ENCODE measurements around the gene MDM1. TPM values are rescaled to one million over a fixed set of nuclear protein-coding genes. Genes with fewer than 3 reads are reported as not detected.

MDM1 gene
- total and polyA plus RNA-seq, 2 experiments from 2014 or later = 13.6 to 18.9 TPM

DNA sequence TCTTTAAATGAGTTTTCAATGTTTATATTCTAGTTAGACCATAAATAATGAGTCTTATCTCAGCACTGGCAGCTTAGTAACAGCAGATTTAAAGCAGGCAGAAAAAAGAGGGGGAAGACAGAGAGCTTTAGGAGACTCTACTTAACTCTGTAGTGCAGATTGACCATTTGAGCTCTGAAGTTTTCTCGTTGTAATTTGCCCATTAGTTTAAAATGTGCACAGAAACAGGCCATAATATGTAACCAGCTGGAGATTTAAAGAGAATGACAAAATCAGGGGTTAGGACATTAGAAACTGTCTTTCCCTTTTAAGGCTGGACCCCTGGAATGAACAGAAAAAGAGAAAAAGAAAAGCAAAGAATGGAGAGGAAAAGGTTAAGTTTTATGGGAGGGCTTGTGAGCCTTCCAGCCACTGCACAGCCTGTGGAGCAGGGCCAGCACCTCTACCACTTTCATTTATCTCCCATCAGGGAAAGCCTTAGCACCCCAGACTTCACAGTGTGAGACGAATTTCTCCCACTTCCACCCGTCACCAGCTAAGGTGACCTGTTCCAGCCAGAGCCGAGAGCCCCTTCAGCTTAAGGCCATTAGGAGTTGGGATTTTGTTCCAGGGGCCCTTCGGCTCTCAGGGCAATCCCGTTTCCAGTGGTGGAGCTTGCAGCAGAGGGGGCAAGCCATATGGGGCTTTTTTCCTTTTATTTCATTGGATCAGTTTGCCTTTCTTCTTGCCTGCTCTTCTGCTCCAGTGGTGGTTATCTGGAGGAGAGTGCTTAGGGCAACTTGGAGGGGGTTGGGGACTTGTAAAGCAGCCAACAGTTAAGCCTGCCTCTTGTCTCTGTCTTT, 86.8 kb downstream of the MDM1 start:
- DNase-seq (ENCODE audit: low spot score) (no peak), ATAC-seq (no peak)
- H3K36me3 Mint-ChIP-seq (ENCODE audit: low read depth) = peaks cover 5% of the 10 kb centered on the region; the same call in 2 of the 3 replicates
- no peak overlapping the region for H3K4me3 Mint-ChIP-seq
- TF ChIP-seq CREB1 (CRISPR knock-in tag; IDR thresholded peaks at IDR 0.05; ENCODE audit: low read depth) = no peak
- no peak for TF ChIP-seq ZNF114 (CRISPR knock-in tag; IDR thresholded peaks at IDR 0.05)
- TF ChIP-seq, protein P1, sequence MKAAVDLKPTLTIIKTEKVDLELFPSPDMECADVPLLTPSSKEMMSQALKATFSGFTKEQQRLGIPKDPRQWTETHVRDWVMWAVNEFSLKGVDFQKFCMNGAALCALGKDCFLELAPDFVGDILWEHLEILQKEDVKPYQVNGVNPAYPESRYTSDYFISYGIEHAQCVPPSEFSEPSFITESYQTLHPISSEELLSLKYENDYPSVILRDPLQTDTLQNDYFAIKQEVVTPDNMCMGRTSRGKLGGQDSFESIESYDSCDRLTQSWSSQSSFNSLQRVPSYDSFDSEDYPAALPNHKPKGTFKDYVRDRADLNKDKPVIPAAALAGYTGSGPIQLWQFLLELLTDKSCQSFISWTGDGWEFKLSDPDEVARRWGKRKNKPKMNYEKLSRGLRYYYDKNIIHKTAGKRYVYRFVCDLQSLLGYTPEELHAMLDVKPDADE (IDR thresholded peaks at IDR 0.05) = no peak
- no peak for TF ChIP-seq STAT1 (IDR thresholded peaks at IDR 0.05; ENCODE audit: unreplicated experiment)
- no peak for TF ChIP-seq JUNB (IDR thresholded peaks at IDR 0.05; ENCODE audit: unreplicated experiment)
- TF ChIP-seq, protein P2, sequence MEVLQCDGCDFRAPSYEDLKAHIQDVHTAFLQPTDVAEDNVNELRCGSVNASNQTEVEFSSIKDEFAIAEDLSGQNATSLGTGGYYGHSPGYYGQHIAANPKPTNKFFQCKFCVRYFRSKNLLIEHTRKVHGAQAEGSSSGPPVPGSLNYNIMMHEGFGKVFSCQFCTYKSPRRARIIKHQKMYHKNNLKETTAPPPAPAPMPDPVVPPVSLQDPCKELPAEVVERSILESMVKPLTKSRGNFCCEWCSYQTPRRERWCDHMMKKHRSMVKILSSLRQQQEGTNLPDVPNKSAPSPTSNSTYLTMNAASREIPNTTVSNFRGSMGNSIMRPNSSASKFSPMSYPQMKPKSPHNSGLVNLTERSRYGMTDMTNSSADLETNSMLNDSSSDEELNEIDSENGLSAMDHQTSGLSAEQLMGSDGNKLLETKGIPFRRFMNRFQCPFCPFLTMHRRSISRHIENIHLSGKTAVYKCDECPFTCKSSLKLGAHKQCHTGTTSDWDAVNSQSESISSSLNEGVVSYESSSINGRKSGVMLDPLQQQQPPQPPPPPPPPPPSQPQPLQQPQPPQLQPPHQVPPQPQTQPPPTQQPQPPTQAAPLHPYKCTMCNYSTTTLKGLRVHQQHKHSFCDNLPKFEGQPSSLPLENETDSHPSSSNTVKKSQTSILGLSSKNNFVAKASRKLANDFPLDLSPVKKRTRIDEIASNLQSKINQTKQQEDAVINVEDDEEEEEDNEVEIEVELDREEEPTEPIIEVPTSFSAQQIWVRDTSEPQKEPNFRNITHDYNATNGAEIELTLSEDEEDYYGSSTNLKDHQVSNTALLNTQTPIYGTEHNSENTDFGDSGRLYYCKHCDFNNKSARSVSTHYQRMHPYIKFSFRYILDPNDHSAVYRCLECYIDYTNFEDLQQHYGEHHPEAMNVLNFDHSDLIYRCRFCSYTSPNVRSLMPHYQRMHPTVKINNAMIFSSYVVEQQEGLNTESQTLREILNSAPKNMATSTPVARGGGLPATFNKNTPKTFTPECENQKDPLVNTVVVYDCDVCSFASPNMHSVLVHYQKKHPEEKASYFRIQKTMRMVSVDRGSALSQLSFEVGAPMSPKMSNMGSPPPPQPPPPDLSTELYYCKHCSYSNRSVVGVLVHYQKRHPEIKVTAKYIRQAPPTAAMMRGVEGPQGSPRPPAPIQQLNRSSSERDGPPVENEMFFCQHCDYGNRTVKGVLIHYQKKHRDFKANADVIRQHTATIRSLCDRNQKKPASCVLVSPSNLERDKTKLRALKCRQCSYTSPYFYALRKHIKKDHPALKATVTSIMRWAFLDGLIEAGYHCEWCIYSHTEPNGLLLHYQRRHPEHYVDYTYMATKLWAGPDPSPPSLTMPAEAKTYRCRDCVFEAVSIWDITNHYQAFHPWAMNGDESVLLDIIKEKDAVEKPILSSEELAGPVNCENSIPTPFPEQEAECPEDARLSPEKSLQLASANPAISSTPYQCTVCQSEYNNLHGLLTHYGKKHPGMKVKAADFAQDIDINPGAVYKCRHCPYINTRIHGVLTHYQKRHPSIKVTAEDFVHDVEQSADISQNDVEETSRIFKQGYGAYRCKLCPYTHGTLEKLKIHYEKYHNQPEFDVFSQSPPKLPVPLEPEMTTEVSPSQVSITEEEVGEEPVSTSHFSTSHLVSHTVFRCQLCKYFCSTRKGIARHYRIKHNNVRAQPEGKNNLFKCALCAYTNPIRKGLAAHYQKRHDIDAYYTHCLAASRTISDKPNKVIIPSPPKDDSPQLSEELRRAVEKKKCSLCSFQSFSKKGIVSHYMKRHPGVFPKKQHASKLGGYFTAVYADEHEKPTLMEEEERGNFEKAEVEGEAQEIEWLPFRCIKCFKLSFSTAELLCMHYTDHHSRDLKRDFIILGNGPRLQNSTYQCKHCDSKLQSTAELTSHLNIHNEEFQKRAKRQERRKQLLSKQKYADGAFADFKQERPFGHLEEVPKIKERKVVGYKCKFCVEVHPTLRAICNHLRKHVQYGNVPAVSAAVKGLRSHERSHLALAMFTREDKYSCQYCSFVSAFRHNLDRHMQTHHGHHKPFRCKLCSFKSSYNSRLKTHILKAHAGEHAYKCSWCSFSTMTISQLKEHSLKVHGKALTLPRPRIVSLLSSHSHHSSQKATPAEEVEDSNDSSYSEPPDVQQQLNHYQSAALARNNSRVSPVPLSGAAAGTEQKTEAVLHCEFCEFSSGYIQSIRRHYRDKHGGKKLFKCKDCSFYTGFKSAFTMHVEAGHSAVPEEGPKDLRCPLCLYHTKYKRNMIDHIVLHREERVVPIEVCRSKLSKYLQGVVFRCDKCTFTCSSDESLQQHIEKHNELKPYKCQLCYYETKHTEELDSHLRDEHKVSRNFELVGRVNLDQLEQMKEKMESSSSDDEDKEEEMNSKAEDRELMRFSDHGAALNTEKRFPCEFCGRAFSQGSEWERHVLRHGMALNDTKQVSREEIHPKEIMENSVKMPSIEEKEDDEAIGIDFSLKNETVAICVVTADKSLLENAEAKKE (CRISPR knock-in tag; IDR thresholded peaks at IDR 0.05) = no peak
- TF ChIP-seq EZH2 (IDR thresholded peaks at IDR 0.05; ENCODE audit: low read depth, unreplicated experiment) = no peak
- TF ChIP-seq, protein P3, sequence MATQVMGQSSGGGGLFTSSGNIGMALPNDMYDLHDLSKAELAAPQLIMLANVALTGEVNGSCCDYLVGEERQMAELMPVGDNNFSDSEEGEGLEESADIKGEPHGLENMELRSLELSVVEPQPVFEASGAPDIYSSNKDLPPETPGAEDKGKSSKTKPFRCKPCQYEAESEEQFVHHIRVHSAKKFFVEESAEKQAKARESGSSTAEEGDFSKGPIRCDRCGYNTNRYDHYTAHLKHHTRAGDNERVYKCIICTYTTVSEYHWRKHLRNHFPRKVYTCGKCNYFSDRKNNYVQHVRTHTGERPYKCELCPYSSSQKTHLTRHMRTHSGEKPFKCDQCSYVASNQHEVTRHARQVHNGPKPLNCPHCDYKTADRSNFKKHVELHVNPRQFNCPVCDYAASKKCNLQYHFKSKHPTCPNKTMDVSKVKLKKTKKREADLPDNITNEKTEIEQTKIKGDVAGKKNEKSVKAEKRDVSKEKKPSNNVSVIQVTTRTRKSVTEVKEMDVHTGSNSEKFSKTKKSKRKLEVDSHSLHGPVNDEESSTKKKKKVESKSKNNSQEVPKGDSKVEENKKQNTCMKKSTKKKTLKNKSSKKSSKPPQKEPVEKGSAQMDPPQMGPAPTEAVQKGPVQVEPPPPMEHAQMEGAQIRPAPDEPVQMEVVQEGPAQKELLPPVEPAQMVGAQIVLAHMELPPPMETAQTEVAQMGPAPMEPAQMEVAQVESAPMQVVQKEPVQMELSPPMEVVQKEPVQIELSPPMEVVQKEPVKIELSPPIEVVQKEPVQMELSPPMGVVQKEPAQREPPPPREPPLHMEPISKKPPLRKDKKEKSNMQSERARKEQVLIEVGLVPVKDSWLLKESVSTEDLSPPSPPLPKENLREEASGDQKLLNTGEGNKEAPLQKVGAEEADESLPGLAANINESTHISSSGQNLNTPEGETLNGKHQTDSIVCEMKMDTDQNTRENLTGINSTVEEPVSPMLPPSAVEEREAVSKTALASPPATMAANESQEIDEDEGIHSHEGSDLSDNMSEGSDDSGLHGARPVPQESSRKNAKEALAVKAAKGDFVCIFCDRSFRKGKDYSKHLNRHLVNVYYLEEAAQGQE (IDR thresholded peaks at IDR 0.05; ENCODE audit: unreplicated experiment) = no peak
- no peak for TF ChIP-seq POLR2AphosphoS5 (IDR thresholded peaks at IDR 0.05; ENCODE audit: low read depth)
- TF ChIP-seq, protein P4, sequence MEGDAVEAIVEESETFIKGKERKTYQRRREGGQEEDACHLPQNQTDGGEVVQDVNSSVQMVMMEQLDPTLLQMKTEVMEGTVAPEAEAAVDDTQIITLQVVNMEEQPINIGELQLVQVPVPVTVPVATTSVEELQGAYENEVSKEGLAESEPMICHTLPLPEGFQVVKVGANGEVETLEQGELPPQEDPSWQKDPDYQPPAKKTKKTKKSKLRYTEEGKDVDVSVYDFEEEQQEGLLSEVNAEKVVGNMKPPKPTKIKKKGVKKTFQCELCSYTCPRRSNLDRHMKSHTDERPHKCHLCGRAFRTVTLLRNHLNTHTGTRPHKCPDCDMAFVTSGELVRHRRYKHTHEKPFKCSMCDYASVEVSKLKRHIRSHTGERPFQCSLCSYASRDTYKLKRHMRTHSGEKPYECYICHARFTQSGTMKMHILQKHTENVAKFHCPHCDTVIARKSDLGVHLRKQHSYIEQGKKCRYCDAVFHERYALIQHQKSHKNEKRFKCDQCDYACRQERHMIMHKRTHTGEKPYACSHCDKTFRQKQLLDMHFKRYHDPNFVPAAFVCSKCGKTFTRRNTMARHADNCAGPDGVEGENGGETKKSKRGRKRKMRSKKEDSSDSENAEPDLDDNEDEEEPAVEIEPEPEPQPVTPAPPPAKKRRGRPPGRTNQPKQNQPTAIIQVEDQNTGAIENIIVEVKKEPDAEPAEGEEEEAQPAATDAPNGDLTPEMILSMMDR (conservative IDR thresholded peaks at IDR 0.05; ENCODE audit: low read depth in 2 of 2) = no peak
- no peak for TF ChIP-seq EZH2phosphoT487 (IDR thresholded peaks at IDR 0.05; ENCODE audit: unreplicated experiment)
- TF ChIP-seq NANOG (IDR thresholded peaks at IDR 0.05; ENCODE audit: borderline replicate concordance) = no peak
- no peak for TF ChIP-seq ZNF331 (CRISPR knock-in tag; IDR thresholded peaks at IDR 0.05; ENCODE audit: low read depth)
- peaks cover 4% of the 10 kb centered on the region; the same call in 1 of the 3 replicates for H3K4me1 Mint-ChIP-seq
- H3K79me2 ChIP-seq (replicated peaks; ENCODE audit: insufficient read depth) = no peaks in the 10 kb centered on the region
- H3K9me3 Mint-ChIP-seq = peaks cover 16% of the 10 kb centered on the region
- H4K20me1 ChIP-seq (replicated peaks; ENCODE audit: insufficient read depth) = no peaks in the 10 kb centered on the region
- H3K4me2 ChIP-seq = no peak overlapping the region
- H3K9me2 ChIP-seq (ENCODE audit: insufficient read depth) = peaks cover 13% of the 10 kb centered on the region; the same call in 1 of the 2 replicates
- H3K36me3 ChIP-seq (ENCODE audit: insufficient read depth) = no peaks in the 10 kb centered on the region
- H3K4me3 ChIP-seq = no peak overlapping the region
- no peak overlapping the region for H3K27ac Mint-ChIP-seq
- H3K27ac ChIP-seq (ENCODE audit: low read depth) = no peak overlapping the region
- no peaks in the 10 kb centered on the region for H3K27me3 Mint-ChIP-seq (ENCODE audit: insufficient read depth, low read depth, poor library complexity)
- no peaks in the 10 kb centered on the region for H3F3A ChIP-seq (replicated peaks; ENCODE audit: low read depth)
- no peaks in the 10 kb centered on the region for H3K27me3 ChIP-seq (ENCODE audit: insufficient read depth)
- peak overlapping the region; percentile 80; the same call in 1 of the 2 replicates for H2AFZ ChIP-seq
- no peaks in the 10 kb centered on the region for H3K4me1 ChIP-seq (ENCODE audit: insufficient read depth)

Measured in GM23338 (cell line).